Measurements from ENCODE around the gene PCSK4.

Gene PCSK4

GRCh38 chr19:1457031-1457739 is 33.0 kb downstream of the PCSK4 start:
- no peak for DNase-seq (ENCODE audit: extremely low read depth in 1 of 2, low read depth in 1 of 2)

DNA sequence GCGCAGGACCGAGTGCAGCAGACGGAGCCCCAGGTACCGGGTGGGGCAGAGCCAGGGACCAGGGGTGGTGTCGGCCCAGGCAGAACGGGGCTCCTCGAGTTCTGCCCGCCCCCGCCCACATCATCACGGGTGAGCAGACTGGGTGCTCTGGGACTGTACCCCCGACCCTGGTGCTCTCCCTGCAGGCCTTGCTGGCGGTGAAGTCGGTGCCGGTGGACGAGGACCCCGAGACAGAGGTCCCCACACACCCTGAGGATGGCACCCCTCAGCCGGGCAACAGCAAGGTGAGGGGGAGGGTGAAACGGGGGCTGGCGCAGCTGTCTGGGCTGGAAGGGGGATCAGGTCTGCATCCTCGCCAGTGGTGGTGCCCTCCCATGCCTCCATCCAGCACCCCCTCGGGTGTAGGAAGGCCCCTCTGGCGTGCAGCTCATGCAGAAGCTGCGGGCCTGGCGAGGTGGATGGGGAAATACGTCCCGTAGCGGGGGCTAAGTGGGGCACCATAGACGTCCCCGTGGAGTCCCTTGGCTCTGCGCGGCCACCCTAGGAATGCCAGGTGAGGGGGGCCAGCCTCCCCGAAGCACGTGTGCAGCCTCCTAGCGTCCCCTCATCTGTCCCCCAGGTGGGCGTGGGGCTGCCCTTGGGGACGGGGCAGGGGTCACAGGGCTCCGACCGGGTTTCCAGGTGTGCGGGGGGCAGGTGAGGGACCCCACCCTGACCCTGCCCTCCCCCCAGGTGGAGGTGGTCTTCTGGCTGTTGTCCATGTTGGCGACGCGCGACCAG is 33.8 kb downstream of the PCSK4 start:
- no peak for DNase-seq (ENCODE audit: extremely low read depth in 1 of 2, low read depth in 1 of 2)

DNA sequence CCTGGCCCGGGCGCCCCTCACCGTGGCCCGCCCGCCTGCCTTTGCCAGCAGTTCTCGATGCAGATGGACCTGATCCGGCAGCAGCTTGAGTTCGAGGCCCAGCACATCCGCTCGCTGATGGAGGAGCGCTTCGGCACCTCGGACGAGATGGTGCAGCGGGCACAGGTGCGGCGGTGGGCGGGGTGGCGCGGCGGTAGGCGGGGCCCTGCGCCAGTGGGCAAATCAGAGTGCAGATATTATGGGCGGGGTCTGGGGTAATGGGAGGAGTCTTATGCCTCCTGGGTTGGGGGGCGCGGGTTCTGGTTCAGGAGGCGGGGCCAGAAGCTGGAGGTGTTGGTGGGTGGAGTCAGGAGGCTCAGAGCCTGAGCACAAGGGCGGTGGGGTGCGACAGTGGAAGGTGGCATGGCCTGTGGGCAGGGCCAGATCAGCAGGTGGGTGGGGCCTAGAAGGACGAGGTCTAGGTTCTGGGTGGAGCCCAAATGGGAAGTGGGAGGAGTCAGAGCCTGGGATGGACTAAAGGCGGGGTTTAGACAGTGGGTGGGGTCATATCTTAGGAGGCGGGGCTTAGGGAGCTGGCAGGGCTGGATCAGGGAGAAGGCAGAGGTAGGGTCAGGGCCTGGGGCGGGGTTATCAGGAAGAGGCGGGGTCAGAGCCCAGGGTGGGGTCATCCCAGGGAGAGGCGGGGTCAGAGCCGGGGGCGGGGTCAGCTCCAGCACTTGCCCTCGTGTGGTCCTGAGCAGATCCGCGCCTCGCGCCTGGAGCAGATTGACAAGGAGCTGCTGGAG is 34.6 kb downstream of the PCSK4 start:
- peak in 1 of 2 donors; percentile 62 for DNase-seq (ENCODE audit: extremely low read depth in 1 of 2, low read depth in 1 of 2)

DNA sequence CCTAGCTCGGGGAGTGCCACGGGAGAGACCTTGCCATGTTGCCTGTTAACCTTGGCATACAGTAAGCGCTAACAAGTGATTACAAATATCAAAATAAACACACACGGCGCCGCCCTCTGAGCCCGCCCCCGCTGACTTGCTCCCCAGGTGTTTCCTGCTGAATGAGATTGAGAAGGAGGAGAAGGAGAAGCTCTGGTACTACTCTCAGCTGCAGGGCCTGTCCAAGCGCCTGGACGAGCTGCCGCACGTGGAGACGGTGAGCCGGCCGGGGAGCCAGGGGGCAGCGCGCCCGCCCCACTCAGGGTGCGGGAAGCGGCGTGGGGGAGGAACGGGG is 35.2 kb downstream of the PCSK4 start:
- DNase-seq (ENCODE audit: extremely low read depth in 1 of 2, low read depth in 1 of 2) = no peak

DNA sequence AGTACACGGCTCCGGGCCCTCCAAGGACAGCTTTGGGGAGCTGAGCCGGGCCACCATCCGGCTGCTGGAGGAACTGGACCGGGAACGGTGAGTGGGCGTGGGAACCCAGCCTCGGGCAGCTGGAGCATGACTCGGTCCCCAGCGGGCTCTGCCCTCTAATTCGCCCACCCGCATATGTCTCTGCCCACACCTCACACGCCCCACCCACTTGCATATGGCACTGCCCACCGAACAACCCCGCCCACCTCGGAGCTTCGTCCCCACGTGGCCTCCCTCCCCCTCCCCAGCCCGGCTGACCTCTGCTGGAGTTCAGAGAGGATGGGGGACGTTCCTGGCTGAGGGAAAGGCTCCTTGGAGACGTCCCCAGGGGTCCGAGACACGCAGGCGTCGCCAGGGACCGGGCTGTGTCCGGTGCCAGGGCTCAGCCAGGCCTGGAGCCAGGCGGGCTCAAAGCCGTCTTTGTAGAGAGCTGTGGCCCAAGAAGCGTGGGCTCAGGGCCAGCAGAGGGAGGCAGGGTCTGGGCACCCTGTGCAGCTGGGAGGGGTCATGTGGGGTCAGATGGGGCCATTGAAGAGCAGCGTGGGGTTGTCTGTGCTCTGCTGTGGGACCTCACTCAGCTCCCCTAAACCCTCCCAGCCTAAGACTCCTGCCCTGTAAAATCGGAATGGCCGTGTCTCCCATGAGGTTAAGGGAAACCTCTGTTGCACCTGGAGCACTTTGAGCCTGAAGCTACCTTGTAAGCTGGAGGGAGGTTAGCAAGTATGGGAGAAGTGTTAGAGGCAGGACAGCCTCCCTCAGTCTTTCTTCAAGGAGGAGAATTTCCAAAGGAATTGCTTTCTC is 36.4 kb downstream of the PCSK4 start:
- DNase-seq (ENCODE audit: extremely low read depth in 1 of 2, low read depth in 1 of 2) = no peak

DNA sequence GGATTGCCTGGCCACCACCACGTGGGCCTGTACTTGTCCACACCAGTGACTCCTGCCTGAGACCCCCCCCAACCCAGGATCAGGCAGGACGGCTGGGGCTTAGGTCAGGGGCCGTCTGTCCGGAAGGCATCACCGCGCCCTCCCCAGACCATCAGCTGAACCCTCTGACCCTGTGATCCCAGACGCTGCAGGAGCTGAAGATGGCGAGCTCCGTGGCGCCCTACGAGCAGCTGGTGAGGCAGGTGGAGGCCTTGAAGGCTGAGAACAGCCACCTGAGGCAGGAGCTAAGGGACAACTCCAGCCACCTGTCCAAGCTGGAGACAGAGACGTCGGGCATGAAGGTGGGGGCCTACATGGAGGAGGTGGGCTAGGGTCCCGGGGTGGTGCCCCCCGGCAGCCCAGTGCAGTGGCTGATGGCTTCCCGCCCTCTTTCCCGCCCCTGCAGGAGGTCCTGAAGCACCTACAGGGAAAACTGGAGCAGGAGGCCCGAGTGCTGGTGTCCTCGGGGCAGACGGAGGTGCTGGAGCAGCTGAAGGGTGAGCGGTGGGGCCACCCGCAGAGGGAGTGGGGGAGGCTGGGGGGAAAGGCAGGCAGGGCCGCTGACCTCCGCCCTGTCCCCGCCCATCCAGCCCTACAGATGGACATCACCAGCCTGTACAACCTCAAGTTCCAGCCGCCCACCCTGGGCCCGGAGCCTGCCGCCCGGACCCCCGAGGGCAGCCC is 37.2 kb downstream of the PCSK4 start:
- no peak for DNase-seq (ENCODE audit: extremely low read depth in 1 of 2, low read depth in 1 of 2)

DNA sequence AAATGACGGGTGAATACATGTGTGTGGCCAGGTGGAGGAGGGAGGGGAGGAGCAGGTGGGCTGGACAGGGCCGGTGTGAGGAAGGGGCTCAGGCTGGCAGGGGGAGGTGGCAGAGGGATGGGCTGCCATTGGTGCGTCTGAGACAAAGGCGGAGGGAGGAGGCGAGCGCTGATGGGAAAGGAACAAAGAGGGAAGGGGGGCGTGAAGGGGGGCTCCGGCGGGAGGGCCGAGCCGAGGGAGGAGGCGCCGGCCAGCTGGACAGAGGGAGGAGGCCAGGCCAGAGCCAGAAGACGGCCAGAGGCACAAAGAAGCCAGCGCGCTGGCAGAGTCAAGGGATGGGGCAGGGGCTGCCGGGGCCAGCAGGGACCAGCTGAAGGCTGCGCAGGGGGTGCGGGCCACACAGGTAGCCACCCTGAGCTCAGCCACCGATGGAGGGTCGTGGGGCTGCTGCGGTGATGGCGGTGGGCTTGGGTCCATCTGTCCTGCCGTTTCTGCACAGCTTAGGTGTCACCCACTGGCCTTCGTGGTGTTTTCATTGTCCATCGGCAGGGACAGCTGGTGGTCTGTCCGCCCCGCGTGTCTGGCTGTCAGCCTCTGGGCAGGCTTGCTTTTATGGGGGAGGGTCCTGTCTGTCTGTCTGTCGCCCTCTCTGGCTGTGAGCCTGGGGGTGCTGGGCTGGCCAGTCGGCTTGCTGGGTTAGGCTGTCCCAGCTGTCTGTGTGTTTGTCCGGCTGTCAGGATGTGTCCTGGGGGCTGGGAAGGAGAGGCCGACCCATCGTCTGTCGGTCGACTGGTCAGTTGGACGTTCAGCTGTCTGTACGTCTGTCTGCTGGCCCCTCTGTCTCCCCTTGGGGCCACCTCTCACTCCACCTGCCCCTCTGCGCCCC is 38.0 kb downstream of the PCSK4 start:
- no peak for DNase-seq (ENCODE audit: extremely low read depth in 1 of 2, low read depth in 1 of 2)

- no peak for DNase-seq (ENCODE audit: extremely low read depth in 1 of 2, low read depth in 1 of 2)
These were observed 39.1 kb downstream of the PCSK4 start for GRCh38 chr19:1450735-1451731.

DNA sequence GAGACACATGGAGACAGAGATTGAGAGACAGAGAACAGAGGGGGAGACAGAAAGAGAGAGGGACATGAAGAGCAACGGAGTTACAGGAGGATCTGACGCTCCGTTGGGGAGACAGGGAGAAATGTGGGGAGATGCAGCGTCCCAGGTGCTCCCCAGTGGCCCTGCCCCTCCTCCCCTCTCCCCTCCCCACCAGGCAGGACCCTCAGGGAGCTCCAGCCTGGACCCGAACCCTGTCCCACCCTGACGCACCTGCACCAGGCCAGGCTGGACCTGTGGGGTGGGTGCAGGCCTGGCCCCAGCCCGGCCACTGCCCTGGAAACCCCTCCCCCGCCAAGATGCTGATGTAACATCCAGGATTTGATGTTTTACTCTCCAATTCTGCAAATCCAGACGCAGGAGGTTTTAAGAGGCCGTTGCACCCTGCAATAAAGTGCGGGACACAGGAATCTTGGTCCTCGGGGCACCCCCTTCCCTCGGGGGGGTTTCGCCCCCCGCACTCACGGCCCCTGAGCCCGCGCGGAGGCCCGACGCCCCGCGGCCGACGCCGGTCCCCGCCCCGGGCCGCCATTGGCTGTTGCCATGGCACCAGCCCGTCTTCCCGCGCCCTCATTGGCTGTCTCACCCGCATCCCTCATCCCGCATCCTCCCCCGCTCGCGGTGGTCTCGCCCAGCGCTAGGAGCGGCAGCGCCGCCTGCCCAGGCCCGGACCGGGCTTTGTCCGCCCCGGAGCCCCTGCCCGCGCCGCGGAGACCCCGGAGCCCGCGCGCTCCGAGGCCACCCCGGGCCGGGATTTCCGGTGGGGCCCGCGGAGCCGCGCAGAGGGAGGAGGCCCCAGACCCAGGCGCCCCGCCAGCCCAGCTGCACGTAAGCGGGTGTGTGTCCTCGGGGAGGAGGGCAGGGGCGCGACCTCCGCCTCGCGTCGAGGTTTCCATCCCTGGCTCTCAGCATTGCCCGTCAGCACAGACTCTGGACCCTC is 40.4 kb downstream of the PCSK4 start, which contains the start of gene APC2:
APC2 (plus strand) TSS at position 655 of the 976 bp plus-strand sequence. CDS start 2,881 bp downstream, outside the sequence.
- DNase-seq (ENCODE audit: extremely low read depth in 1 of 2, low read depth in 1 of 2) = no peak

DNA sequence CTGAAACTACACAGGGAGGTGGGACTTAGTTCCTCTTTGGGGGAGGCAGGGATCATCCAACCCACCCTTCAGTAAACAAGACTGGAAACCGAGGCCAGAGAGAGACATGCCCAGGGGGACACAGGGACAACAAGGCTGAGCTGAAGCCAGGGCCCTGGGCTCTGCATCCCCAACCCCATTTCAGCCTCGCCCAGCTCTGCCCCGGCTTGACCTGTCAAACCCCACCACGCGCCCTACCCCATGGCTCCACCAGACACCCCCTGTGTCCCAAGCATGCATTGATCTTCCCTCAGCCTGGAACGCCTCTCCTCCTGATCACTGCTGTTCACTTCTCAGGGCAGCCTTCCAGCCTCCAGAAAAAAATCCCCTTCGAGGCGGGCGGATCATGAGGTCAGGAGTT is 42.2 kb downstream of the PCSK4 start:
- no peak for DNase-seq (ENCODE audit: extremely low read depth in 1 of 2, low read depth in 1 of 2)

- no peak for DNase-seq (ENCODE audit: extremely low read depth in 1 of 2, low read depth in 1 of 2)
These were observed 42.6 kb downstream of the PCSK4 start for GRCh38 chr19:1447504-1447903.

GRCh38 chr19:1446713-1447481 is 43.3 kb downstream of the PCSK4 start:
- DNase-seq (ENCODE audit: extremely low read depth in 1 of 2, low read depth in 1 of 2) = no peak

GRCh38 chr19:1445932-1446712 is 44.0 kb downstream of the PCSK4 start:
- DNase-seq (ENCODE audit: extremely low read depth in 1 of 2, low read depth in 1 of 2) = no peak

DNA sequence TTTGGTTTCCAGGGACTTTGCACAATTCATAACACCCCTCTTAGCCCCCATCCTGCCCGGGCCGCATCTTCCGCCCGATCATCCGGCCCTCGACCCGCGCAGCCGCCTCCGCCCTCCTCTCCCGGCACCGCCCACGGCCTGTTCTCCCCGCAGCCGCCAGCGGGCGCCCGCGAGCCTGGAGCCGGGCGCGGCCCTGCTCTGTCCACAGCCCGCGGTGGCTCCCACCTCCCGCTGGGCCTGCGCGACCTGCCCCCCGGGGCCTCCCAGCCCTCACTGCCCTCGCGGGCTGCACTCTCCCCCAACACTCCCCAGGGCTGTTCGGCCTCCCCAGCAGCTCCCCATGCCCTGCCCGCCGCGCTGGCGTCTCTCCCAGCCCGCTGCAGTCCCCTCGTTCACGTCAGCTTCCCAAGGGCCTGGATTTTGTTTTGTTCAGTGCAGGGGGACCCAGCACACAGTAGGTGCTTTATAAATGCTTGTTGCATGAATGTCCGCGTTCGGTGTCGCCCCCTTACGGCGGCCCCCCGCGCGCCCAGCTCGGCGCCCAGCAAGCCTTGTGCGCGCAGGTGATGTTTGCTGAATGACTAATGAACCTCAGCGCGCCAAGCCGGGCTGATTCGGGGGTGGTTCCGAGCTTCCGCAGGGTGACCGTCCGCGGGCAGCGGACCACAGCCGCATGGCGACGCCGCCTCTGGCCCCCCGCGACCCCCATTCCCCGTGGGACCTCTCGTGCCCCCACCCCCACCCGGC is 44.8 kb downstream of the PCSK4 start:
- peak; percentile 55 to 63 for DNase-seq (ENCODE audit: extremely low read depth in 1 of 2, low read depth in 1 of 2)
